Uterus (tissue), 4 donors: ENCODE data around the gene NDP. TPM values are rescaled to one million over a fixed set of nuclear protein-coding genes. Genes with fewer than 3 reads are reported as not detected.
A peak's percentile ranks its signal among the peaks of the same experiment; 100 is the strongest.

Source experiments
- DNase-seq, 2 donors: peaks; one replicate each; pipeline ENCODE4 v3.0.0-alpha.2; 2019 to 2020
- H3K27ac ChIP-seq, 2 donors: fragments of 200-600 bp; sonication (generic); 1 replicate in 1 of 2; 2 replicates in 1 of 2; pipeline ENCODE4 v1.5.1; 2016 to 2018
- H3K27me3 ChIP-seq, 2 donors: fragments of 200-600 bp; sonication (generic); one replicate each; pipeline ENCODE4 v1.5.1; 2018 to 2019; ENCODE audit warnings: control low read depth in 1 of 2
- H3K36me3 ChIP-seq, 2 donors: fragments of 200-600 bp; sonication (generic); one replicate each; pipeline ENCODE4 v1.5.1; 2019; ENCODE audit warnings: control low read depth in 1 of 2
- H3K4me1 ChIP-seq, 2 donors: fragments of 200-600 bp; sonication (generic); one replicate each; pipeline ENCODE4 v1.5.1; 2018 to 2019; ENCODE audit warnings: control low read depth in 1 of 2
- H3K4me3 ChIP-seq, 2 donors: fragments of 200-600 bp; sonication (generic); 1 replicate in 1 of 2; 2 replicates in 1 of 2; pipeline ENCODE4 v1.5.1; 2018 to 2019; ENCODE audit warnings: mild to moderate bottlenecking in 1 of 2
- H3K9me3 ChIP-seq, 2 donors: fragments of 200-600 bp; sonication (generic); one replicate each; pipeline ENCODE4 v1.5.1; 2019; ENCODE audit warnings: control low read depth in 1 of 2
- CTCF ChIP-seq, 4 experiments: fragments of 200-600 bp in 2 of 4; fragments of 450-650 bp in 2 of 4; sonication (generic) in 2 of 4; IDR thresholded peaks; one replicate each; pipeline ENCODE4 v1.5.1; 2016 to 2019; ENCODE audit warnings: antibody characterized with exemption in 4 of 4, mild to moderate bottlenecking in 2 of 4, moderate library complexity in 1 of 4
- POLR2A ChIP-seq, 2 donors: fragments of 450-650 bp; IDR thresholded peaks; one replicate each; pipeline ENCODE4 v1.6.1; 2016; ENCODE audit warnings: antibody characterized with exemption in 2 of 2, mild to moderate bottlenecking in 1 of 2, moderate library complexity in 1 of 2
- intact Hi-C: fragments of 100-400 bp; cut with DNase I; formaldehyde crosslinking; loops from one replicate; pipeline ENCODE4 v1.15.1; 2023; ENCODE audit warnings: low total_unique reads
- total RNA-seq, 4 donors: library from RNA; depleted of rRNA in 3 of 4; stranded (reverse); fragments of >200 nt in 3 of 4; gene quantifications; one replicate each; pipeline versions ENCODE4 v1.1.0 to v1.2.4, GENCODE V29; 2014 to 2023
- donor health status: DM: yes; HTN: yes; CAD: no.

Gene NDP
- 10 to 100 TPM in 1 of 4 donors, 1 to 10 TPM in 3; 4.4 to 25.2 (median 6.9) TPM for total RNA-seq

- Histone ChIP-seq H3K4me3 (peak within 1 kb of the TSS; percentile 17 to 33), H3K27ac (peak within 1 kb of the TSS; percentile 50 to 57), H3K4me1 (no peaks in the 10 kb centered on the region), H3K36me3 (no peaks in the 10 kb centered on the region), H3K9me3 (no peaks in the 10 kb centered on the region), H3K27me3 (no peaks in the 10 kb centered on the region)
- TF ChIP-seq POLR2A (IDR thresholded peaks at IDR 0.05) (no peak), CTCF (IDR thresholded peaks at IDR 0.05) (no peak)
- DNase-seq = no peak
- intact Hi-C loops = no loop called here
Observed at GRCh38 chrX:43973249-43974099, at the start of gene NDP. TSS of gene NDP (minus strand) at chrX:43973390. CDS start at chrX:43958645, 14,745 bp downstream.

GRCh38 chrX:44022964-44023363 is 49.8 kb upstream of the NDP start:
- H3K4me3 ChIP-seq = no peak overlapping the region
- intact Hi-C loops = no loop called here
- peaks cover 0 to 8% of the 10 kb centered on the region in 2 donors for H3K27me3 ChIP-seq
- DNase-seq = no peak
- H3K36me3 ChIP-seq = no peaks in the 10 kb centered on the region
- H3K9me3 ChIP-seq = no peaks in the 10 kb centered on the region
- H3K4me1 ChIP-seq = no peaks in the 10 kb centered on the region
- H3K27ac ChIP-seq = no peak overlapping the region
- no peak for TF ChIP-seq CTCF (IDR thresholded peaks at IDR 0.05)
- TF ChIP-seq POLR2A (IDR thresholded peaks at IDR 0.05) = no peak

GRCh38 chrX:44020693-44021092 is 47.5 kb upstream of the NDP start:
- H3K36me3 ChIP-seq = no peaks in the 10 kb centered on the region
- peaks cover 0 to 4% of the 10 kb centered on the region in 2 donors for H3K27me3 ChIP-seq
- TF ChIP-seq CTCF (IDR thresholded peaks at IDR 0.05) = no peak
- no peak for TF ChIP-seq POLR2A (IDR thresholded peaks at IDR 0.05)
- H3K4me1 ChIP-seq = no peaks in the 10 kb centered on the region
- no peaks in the 10 kb centered on the region for H3K9me3 ChIP-seq
- intact Hi-C loops = no loop called here
- no peak overlapping the region for H3K4me3 ChIP-seq
- no peak for DNase-seq
- no peak overlapping the region for H3K27ac ChIP-seq

GRCh38 chrX:44019911-44020310 is 46.7 kb upstream of the NDP start:
- H3K9me3 ChIP-seq = no peaks in the 10 kb centered on the region
- H3K27ac ChIP-seq = no peak overlapping the region
- no peak for DNase-seq
- intact Hi-C loops = no loop called here
- H3K36me3 ChIP-seq = no peaks in the 10 kb centered on the region
- H3K4me3 ChIP-seq = no peak overlapping the region
- H3K4me1 ChIP-seq = no peaks in the 10 kb centered on the region
- TF ChIP-seq POLR2A (IDR thresholded peaks at IDR 0.05) (no peak), CTCF (IDR thresholded peaks at IDR 0.05) (no peak)
- H3K27me3 ChIP-seq = peaks cover 0 to 4% of the 10 kb centered on the region in 2 donors

- Histone ChIP-seq H3K27me3 (peaks cover 0 to 4% of the 10 kb centered on the region in 2 donors), H3K4me3 (no peak overlapping the region), H3K36me3 (no peaks in the 10 kb centered on the region), H3K27ac (no peak overlapping the region), H3K4me1 (no peaks in the 10 kb centered on the region), H3K9me3 (no peaks in the 10 kb centered on the region)
- intact Hi-C loops = no loop called here
- DNase-seq = no peak
- TF ChIP-seq CTCF (IDR thresholded peaks at IDR 0.05) (no peak), POLR2A (IDR thresholded peaks at IDR 0.05) (no peak)
Observed at GRCh38 chrX:44017676-44018075, 44.5 kb upstream of the NDP start.
